H1 (cell line): ENCODE measurements around the gene CPA1. TPM values are rescaled to one million over a fixed set of nuclear protein-coding genes. Genes with fewer than 3 reads are reported as not detected.

Experiments used
- FOSL1 ChIP-seq: IDR thresholded peaks from 2 replicates; pipeline ENCODE4 v1.6.1; 2011; ENCODE audit warnings: mild to moderate bottlenecking, low read depth, low read length, moderate library complexity; ENCODE audit not compliant: insufficient read depth
- HDAC6 ChIP-seq: IDR thresholded peaks from one replicate; pipeline ENCODE4 v1.7.1; 2012; ENCODE audit warnings: low read depth, mild to moderate bottlenecking, inconsistent platforms, low read length, moderate library complexity
- JUN ChIP-seq: IDR thresholded peaks from 2 replicates; pipeline ENCODE4 v1.6.1; 2011; ENCODE audit warnings: low read depth, mild to moderate bottlenecking, improper control_type of control experiment, low read length
- NANOG ChIP-seq: IDR thresholded peaks from 2 replicates; pipeline ENCODE4 v1.6.1; 2011; ENCODE audit warnings: low read length, low read depth, mild to moderate bottlenecking, inconsistent platforms; ENCODE audit not compliant: insufficient read depth, poor library complexity, severe bottlenecking
- PHF8 ChIP-seq: fragments of 200-600 bp; sonication (generic); conservative IDR thresholded peaks from 2 replicates; pipeline ENCODE4 v1.7.1; 2012; ENCODE audit warnings: low read depth, mild to moderate bottlenecking, inconsistent platforms, low read length, moderate library complexity
- POU5F1 ChIP-seq: IDR thresholded peaks from 2 replicates; pipeline ENCODE4 v1.6.1; 2011; ENCODE audit warnings: low read depth, mild to moderate bottlenecking, low read length, moderate library complexity
- TBP ChIP-seq: IDR thresholded peaks from 2 replicates; pipeline ENCODE4 v1.6.1; 2011; ENCODE audit warnings: low read depth, low read length, improper control_type of control experiment
- polyA plus RNA-seq, 7 experiments: library from polyadenylated mRNA; depleted of rRNA in 3 of 7; stranded (reverse) in 5 of 7; unstranded in 2 of 7; fragments of >200 nt in 5 of 7; fragments of 200-250 nt in 2 of 7; gene quantifications; 1 replicate in 5 of 7; 2 replicates in 1 of 7; 4 replicates in 1 of 7; pipeline versions ENCODE4 v1.2.1 to v1.2.3, GENCODE V29; 2011 to 2013; ENCODE audit warnings: missing spikeins in 2 of 7, mixed read lengths in 2 of 7
- total RNA-seq: library from RNA; stranded (reverse); fragmentation: NEBNext Ultra II Directional; extraction: Animal tissue kit (Norgen Biotek cat#: 25700); gene quantifications from 2 replicates; pipeline ENCODE4 v1.2.1, GENCODE V29; 2021
- TF ChIP-seq, protein P1 (sequence below): fragments of 300-600 bp; sonication (generic); IDR thresholded peaks from 2 replicates; pipeline ENCODE4 v1.7.1; 2012; ENCODE audit warnings: low read length, moderate library complexity, mild to moderate bottlenecking, inconsistent platforms; ENCODE audit not compliant: insufficient replicate concordance
- TF ChIP-seq, protein P2 (sequence below): IDR thresholded peaks from 2 replicates; pipeline ENCODE4 v1.6.1; 2012; ENCODE audit warnings: inconsistent platforms

Gene CPA1
- total and polyA plus RNA-seq, 2 of the 8 experiments (the other 6 are each of a cell fraction or from before 2014, with no cell fraction given) = not detected

DNA sequence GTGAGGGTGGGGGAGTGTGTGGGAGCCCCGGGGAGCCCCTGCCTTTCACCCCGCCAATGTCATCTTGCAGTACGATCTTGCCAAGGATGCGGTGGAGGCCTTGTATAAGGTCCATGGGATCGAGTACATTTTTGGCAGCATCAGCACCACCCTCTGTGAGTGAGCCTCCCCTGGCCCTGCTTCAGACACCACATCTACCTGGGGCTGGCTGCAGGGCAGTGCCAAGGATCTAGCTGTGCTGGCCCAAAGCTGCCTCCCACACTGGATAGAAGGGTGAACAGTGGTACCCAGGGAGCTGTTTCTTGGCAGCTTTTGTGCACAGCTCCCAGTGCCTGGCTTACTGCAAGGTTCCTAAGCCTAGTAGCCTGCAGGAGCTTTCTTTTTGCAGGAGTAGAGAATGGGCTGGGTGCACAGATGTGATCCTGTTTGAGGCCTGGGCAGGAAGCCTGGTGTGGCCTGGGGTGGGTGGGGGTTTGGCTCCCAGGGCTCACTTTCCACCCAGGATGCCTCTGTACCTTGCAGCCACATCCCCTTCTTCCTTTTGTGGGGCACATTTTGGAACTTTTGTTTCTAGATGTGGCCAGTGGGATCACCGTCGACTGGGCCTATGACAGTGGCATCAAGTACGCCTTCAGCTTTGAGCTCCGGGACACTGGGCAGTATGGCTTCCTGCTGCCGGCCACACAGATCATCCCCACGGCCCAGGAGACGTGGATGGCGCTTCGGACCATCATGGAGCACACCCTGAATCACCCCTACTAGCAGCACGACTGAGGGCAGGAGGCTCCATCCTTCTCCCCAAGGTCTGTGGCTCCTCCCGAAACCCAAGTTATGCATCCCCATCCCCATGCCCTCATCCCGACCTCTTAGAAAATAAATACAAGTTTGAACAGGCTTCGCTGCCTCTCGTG is 12.2 kb upstream of the CPA1 start (continued):
- TF ChIP-seq JUN = no peak
- TF ChIP-seq NANOG = no peak
- no peak for TF ChIP-seq PHF8
- TF ChIP-seq POU5F1 = no peak
- TF ChIP-seq, protein P1, sequence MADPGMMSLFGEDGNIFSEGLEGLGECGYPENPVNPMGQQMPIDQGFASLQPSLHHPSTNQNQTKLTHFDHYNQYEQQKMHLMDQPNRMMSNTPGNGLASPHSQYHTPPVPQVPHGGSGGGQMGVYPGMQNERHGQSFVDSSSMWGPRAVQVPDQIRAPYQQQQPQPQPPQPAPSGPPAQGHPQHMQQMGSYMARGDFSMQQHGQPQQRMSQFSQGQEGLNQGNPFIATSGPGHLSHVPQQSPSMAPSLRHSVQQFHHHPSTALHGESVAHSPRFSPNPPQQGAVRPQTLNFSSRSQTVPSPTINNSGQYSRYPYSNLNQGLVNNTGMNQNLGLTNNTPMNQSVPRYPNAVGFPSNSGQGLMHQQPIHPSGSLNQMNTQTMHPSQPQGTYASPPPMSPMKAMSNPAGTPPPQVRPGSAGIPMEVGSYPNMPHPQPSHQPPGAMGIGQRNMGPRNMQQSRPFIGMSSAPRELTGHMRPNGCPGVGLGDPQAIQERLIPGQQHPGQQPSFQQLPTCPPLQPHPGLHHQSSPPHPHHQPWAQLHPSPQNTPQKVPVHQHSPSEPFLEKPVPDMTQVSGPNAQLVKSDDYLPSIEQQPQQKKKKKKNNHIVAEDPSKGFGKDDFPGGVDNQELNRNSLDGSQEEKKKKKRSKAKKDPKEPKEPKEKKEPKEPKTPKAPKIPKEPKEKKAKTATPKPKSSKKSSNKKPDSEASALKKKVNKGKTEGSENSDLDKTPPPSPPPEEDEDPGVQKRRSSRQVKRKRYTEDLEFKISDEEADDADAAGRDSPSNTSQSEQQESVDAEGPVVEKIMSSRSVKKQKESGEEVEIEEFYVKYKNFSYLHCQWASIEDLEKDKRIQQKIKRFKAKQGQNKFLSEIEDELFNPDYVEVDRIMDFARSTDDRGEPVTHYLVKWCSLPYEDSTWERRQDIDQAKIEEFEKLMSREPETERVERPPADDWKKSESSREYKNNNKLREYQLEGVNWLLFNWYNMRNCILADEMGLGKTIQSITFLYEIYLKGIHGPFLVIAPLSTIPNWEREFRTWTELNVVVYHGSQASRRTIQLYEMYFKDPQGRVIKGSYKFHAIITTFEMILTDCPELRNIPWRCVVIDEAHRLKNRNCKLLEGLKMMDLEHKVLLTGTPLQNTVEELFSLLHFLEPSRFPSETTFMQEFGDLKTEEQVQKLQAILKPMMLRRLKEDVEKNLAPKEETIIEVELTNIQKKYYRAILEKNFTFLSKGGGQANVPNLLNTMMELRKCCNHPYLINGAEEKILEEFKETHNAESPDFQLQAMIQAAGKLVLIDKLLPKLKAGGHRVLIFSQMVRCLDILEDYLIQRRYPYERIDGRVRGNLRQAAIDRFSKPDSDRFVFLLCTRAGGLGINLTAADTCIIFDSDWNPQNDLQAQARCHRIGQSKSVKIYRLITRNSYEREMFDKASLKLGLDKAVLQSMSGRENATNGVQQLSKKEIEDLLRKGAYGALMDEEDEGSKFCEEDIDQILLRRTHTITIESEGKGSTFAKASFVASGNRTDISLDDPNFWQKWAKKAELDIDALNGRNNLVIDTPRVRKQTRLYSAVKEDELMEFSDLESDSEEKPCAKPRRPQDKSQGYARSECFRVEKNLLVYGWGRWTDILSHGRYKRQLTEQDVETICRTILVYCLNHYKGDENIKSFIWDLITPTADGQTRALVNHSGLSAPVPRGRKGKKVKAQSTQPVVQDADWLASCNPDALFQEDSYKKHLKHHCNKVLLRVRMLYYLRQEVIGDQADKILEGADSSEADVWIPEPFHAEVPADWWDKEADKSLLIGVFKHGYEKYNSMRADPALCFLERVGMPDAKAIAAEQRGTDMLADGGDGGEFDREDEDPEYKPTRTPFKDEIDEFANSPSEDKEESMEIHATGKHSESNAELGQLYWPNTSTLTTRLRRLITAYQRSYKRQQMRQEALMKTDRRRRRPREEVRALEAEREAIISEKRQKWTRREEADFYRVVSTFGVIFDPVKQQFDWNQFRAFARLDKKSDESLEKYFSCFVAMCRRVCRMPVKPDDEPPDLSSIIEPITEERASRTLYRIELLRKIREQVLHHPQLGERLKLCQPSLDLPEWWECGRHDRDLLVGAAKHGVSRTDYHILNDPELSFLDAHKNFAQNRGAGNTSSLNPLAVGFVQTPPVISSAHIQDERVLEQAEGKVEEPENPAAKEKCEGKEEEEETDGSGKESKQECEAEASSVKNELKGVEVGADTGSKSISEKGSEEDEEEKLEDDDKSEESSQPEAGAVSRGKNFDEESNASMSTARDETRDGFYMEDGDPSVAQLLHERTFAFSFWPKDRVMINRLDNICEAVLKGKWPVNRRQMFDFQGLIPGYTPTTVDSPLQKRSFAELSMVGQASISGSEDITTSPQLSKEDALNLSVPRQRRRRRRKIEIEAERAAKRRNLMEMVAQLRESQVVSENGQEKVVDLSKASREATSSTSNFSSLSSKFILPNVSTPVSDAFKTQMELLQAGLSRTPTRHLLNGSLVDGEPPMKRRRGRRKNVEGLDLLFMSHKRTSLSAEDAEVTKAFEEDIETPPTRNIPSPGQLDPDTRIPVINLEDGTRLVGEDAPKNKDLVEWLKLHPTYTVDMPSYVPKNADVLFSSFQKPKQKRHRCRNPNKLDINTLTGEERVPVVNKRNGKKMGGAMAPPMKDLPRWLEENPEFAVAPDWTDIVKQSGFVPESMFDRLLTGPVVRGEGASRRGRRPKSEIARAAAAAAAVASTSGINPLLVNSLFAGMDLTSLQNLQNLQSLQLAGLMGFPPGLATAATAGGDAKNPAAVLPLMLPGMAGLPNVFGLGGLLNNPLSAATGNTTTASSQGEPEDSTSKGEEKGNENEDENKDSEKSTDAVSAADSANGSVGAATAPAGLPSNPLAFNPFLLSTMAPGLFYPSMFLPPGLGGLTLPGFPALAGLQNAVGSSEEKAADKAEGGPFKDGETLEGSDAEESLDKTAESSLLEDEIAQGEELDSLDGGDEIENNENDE = no peak
- TF ChIP-seq FOSL1 = no peak
- TF ChIP-seq HDAC6 = no peak
- no peak for TF ChIP-seq TBP
- TF ChIP-seq, protein P2, sequence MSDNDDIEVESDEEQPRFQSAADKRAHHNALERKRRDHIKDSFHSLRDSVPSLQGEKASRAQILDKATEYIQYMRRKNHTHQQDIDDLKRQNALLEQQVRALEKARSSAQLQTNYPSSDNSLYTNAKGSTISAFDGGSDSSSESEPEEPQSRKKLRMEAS = no peak
